Caki2 (cell line): Measurements from ENCODE around the gene TKT. TPM values are rescaled to one million over a fixed set of nuclear protein-coding genes. Genes with fewer than 3 reads are reported as not detected.
"Not testable (repeated sequence)": the region's sequence is repeated elsewhere in the genome, so short reads cannot be mapped to it uniquely, and the experiment has no call there.

Experiments used
- DNase-seq: peaks from one replicate; pipeline ENCODE4 v3.0.0-alpha.2; 2015; ENCODE audit warnings: low read depth
- in situ Hi-C: cut with HindIII; loops from 2 replicates; pipeline ENCODE4 v1.10.0; 2016; ENCODE audit warnings: low sequenced_read_pairs, low pct_unique_long_range_greater_than_20kb, mixed read lengths
- total RNA-seq: library from RNA; depleted of rRNA; stranded (reverse); fragments of >200 nt; shearing (Covaris generic); gene quantifications from 2 replicates; pipeline ENCODE4 v1.2.3, GENCODE V29; 2014; ENCODE audit warnings: low replicate concordance

Gene TKT
- total RNA-seq, 1 experiment from 2014 or later, result 2,977 TPM

GRCh38 chr3:53263907-53264306 lies 8.1 kb upstream of the TKT start:
- DNase-seq, result no peak
- in situ Hi-C loops, result no loop called here

- in situ Hi-C loops, result no loop called here
- DNase-seq, result no peak
These were observed 5.9 kb upstream of the TKT start for GRCh38 chr3:53261712-53262111.

DNA sequence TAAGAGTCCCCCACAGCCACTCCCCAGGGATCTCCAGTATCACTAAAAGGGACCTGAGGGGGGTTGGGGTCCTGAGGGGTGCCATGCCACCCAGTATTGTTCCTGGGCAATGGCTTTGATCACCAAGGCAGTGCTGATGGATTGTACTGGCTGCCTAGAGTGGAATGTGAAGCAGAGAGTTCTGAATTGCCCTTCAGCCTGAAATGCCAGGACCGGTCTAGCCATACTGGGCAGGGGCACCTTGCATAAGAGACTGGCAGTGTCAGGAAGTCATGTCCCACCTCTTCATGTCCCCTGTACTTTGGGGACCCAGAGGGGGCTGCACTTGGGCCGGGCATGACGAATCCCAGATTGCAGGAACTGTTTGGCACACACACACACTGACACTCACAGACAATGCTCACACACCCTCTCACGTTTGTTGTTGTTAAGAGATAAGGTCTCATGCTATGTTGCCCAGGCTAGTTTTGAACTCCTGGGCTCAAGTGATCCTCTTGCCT lies 4.5 kb upstream of the TKT start:
- DNase-seq, result no peak
- in situ Hi-C loops, result no loop called here

- in situ Hi-C loops, result no loop called here
- no peak for DNase-seq
These were observed 3.8 kb upstream of the TKT start for GRCh38 chr3:53259427-53260259.

GRCh38 chr3:53258600-53259426 lies 3.0 kb upstream of the TKT start:
- no peak for DNase-seq
- in situ Hi-C loops, result no loop called here

DNA sequence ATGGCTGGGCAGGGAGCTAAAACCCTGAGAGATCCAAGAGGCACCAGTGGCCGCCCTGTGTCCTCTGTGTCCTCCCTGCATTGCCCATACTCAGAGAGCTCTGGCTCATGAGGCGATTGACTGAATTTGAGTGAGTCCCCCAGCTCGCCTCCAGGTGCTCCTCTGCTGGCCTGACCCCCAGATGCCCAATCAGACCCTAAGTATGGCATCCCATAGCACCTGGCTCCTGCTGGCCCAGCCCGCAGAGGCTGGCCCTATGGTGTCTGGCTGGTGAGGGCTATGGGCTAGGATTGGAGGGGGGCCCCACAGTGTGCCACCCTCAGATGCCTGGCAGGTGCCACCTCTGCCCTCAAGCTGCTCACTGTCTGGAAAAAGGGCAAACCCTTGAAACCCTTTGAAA lies 1.6 kb upstream of the TKT start:
- in situ Hi-C loops, result no loop called here
- no peak for DNase-seq

GRCh38 chr3:53256704-53257055 lies 858 bp upstream of the TKT start:
- in situ Hi-C loops, result no loop called here

GRCh38 chr3:53255423-53255774 lies 423 bp downstream of the TKT start:
- in situ Hi-C loops, result no loop called here
- no peak for DNase-seq

More at GRCh38 chr3:53256704-53257055, 858 bp upstream of the TKT start:
- DNase-seq, result no peak

GRCh38 chr3:53254509-53255422 lies 1.1 kb downstream of the TKT start:
- DNase-seq, result no peak
- in situ Hi-C loops, result no loop called here

- DNase-seq, result no peak
- in situ Hi-C loops, result no loop called here
These were observed 1.9 kb downstream of the TKT start for GRCh38 chr3:53253707-53254508.

- DNase-seq, in situ Hi-C loops: not testable (repeated sequence)
These were observed 2.9 kb downstream of the TKT start for GRCh38 chr3:53252947-53253322.

DNA sequence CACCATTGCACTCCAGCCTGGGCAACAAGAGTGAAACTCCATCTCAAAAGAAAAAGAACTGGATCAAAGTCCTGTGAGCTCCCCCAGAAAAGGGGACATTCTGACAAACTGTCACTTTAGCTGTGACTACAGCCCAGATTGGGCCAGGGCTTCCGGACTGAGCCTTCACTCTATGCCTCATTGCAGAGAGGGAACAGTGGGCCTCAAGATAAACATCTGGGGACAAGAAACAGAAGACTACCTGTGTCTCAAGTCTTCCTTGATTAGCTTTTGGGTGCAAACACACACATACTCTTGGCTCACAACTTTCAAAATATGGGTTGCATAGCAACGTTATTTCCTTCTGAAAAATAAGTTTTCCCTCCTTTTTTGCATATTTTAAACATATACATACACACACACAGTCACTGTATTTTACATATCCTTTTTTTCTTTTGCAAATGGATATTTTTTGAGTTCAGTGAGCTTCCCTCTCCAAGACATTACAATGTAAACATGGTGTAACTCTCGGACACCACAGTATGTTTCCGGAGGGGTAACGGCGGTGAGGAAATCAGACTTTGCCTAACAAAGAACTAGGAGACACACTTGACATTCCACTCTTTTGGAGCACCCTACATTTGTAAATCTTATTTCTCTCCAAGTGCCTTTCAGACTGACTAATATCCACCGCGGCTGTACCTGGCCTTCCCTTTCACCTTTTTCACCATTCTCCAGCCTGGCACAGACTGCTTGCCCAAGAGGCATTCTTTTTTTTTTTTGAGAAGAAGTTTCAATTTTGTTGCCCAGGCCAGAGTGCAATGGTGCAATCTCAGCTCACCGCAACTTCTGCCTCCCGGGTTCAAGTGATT lies 3.5 kb downstream of the TKT start:
- in situ Hi-C loops, result no loop called here
- no peak for DNase-seq

- in situ Hi-C loops, result no loop called here
- peak; percentile 52 for DNase-seq
These were observed 4.8 kb downstream of the TKT start for GRCh38 chr3:53250881-53251605.

- DNase-seq, result no peak
- in situ Hi-C loops, result no loop called here
These were observed 5.4 kb downstream of the TKT start for GRCh38 chr3:53250453-53250852.

- in situ Hi-C loops, result no loop called here
- no peak for DNase-seq
These were observed 7.7 kb downstream of the TKT start for GRCh38 chr3:53248161-53248560.

DNA sequence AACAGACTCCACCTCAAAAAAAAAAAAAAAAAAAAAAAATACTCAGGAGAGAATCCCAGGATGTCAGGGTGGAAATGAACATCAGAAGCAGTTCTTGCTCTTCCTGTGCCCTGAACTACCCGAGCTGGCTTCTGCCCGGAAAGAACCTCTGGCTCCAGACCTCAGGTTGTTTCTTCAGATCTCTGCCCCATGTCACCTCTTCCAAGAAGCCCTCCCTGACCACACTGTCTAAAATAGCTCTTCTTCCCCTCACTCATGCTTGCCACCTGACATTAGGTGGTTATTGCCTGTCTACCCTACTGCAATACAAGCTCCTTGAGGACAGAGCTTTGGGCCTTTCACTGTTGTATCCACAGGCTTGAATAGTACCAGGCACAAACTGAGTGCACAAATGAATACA lies 8.2 kb downstream of the TKT start:
- in situ Hi-C loops, result no loop called here
- no peak for DNase-seq
